ENCODE measurements around the gene HSF5. TPM values are rescaled to one million over a fixed set of nuclear protein-coding genes. Genes with fewer than 3 reads are reported as not detected.

Gene HSF5
- total RNA-seq, 1 experiment from 2014 or later: not detected

- no peaks in the 10 kb centered on the region for H3K9me3 Mint-ChIP-seq
- Histone ChIP-seq H2BK12ac (ENCODE audit: insufficient read length, low read depth, low read length) (no peak overlapping the region), H3K4ac (ENCODE audit: low read depth, low read length) (no peak overlapping the region), H3K56ac (ENCODE audit: insufficient read length, low read depth, low read length) (no peak overlapping the region), H2AK5ac (ENCODE audit: insufficient read length, low read length) (no peak overlapping the region), H4K20me1 (ENCODE audit: control insufficient read depth, insufficient read depth, insufficient read length) (no peaks in the 10 kb centered on the region), H4K8ac (replicated peaks; ENCODE audit: insufficient read length, low read depth, low read length) (no peak overlapping the region), H3K4me2 (ENCODE audit: insufficient read depth, insufficient read length, low read length) (no peak overlapping the region), H2BK15ac (ENCODE audit: low read depth, low read length) (no peak overlapping the region), H2BK5ac (ENCODE audit: insufficient read length, low read length) (no peak overlapping the region), H3K79me1 (ENCODE audit: insufficient read depth, low read depth, low read length, poor library complexity, severe bottlenecking) (no peaks in the 10 kb centered on the region), H2AFZ (ENCODE audit: low read length) (no peak overlapping the region), H4K5ac (ENCODE audit: insufficient read length, low read depth, low read length) (no peak overlapping the region), H3K23ac (ENCODE audit: insufficient read length, low read depth, low read length) (no peak overlapping the region), H3K9ac (ENCODE audit: extremely low read depth, insufficient read length, low read length) (no peak overlapping the region), H3K79me2 (ENCODE audit: insufficient read depth, low read length) (no peaks in the 10 kb centered on the region), H3K23me2 (ENCODE audit: insufficient read length, low read depth, low read length, poor library complexity, severe bottlenecking) (no peaks in the 10 kb centered on the region), H3K27me3 (ENCODE audit: insufficient read depth, low read length) (no peaks in the 10 kb centered on the region), H2BK20ac (ENCODE audit: low read depth, low read length, poor library complexity, severe bottlenecking) (no peak overlapping the region), H3K4me1 (ENCODE audit: insufficient read depth, low read length) (peaks cover 9% of the 10 kb centered on the region), H3K14ac (ENCODE audit: insufficient read depth, low read length) (no peak overlapping the region), H2BK120ac (ENCODE audit: low read depth, low read length, poor library complexity, severe bottlenecking) (no peak overlapping the region), H4K91ac (ENCODE audit: insufficient read length, low read depth, low read length) (no peak overlapping the region), H3T11ph (ENCODE audit: low read length) (no peak overlapping the region), H3K9me3 (ENCODE audit: control insufficient read depth, low read depth, low read length) (no peaks in the 10 kb centered on the region), H3K27ac (ENCODE audit: insufficient read length, low read depth, low read length) (no peak overlapping the region), H3K18ac (ENCODE audit: insufficient read length, low read depth, low read length) (no peak overlapping the region)
- H3K4me1 Mint-ChIP-seq: peaks cover 29 to 31% of the 10 kb centered on the region in 2 experiments
- no peak for TF ChIP-seq CTCF (conservative IDR thresholded peaks at IDR 0.05)
- WGBS (ENCODE audit: extremely low coverage, insufficient read length, low lambda C conversion rate): no CpG with 5 or more reads among the region's 4 CpGs
- H3K27ac Mint-ChIP-seq: no peak overlapping the region
- H3K27me3 Mint-ChIP-seq (ENCODE audit: low read depth): no peaks in the 10 kb centered on the region
- DNase-seq: no peak
- H3K4me3 Mint-ChIP-seq: no peak overlapping the region
- H3K36me3 Mint-ChIP-seq (ENCODE audit: insufficient read depth in 1 of 3, low read depth in 3 of 3): no peaks in the 10 kb centered on the region
These were observed 102.8 kb downstream of the HSF5 start for GRCh38 chr17:58385359-58385899.

Data from H9 (cell line).